ENCODE results near the gene SMAD3.

DNA sequence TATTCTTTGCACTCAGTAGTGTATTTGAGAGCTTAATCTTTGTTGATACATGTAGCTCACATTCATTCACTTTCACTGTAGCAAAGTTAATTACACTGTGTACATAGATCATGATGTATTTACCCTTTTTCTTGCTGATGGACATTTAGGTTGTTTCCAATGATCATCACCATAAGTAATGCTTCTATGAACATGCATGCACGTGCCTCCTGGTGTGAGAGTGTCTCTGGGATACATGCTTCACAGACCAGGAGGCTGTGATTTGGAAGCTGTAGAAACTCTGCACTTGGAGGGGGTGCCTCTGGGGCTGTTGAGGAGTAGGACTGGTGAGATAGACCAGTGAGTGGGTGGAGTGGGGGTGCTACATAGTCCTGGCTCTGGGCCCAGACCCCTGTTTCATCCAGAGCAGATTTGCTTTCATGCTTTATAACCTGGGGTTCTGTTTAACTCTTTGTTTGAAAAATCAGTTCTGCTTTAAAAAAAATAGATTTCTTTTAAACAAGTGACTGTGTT is 18.2 kb upstream of the SMAD3 start:
- no peak for TF ChIP-seq CTCF (conservative IDR thresholded peaks at IDR 0.05 in 1 of 2, IDR thresholded peaks at IDR 0.05 in 1 of 2; ENCODE audit: extremely low read depth in 1 of 2, insufficient read depth in 1 of 2, low read depth in 1 of 2, low read length in 2 of 2)
- TF ChIP-seq EZH2 (IDR thresholded peaks at IDR 0.05; ENCODE audit: borderline replicate concordance, low read length), result no peak
